Esophagus muscularis mucosa (tissue), 4 donors: ENCODE results near the gene C1QL3.

Source experiments
- CTCF ChIP-seq, 3 experiments: fragments of 200-600 bp in 2 of 3; fragments of 450-650 bp in 1 of 3; sonication (generic) in 2 of 3; IDR thresholded peaks; one replicate each; pipeline ENCODE4 v1.5.1; 2017 to 2019; ENCODE audit warnings: antibody characterized with exemption in 3 of 3, mild to moderate bottlenecking in 2 of 3, moderate library complexity in 1 of 3
- EP300 ChIP-seq: sonication (generic); formaldehyde crosslinking; IDR thresholded peaks from one replicate; pipeline ENCODE4 v1.6.1; 2017; ENCODE audit warnings: antibody characterized with exemption
- POLR2A ChIP-seq: fragments of 450-650 bp; IDR thresholded peaks from one replicate; pipeline ENCODE4 v1.6.1; 2017; ENCODE audit warnings: antibody characterized with exemption, moderate library complexity, mild to moderate bottlenecking, low read depth

GRCh38 chr10:16566202-16566805 is 44.6 kb upstream of the C1QL3 start:
- TF ChIP-seq POLR2A (no peak), CTCF (IDR thresholded peaks at IDR 0.05) (no peak), EP300 (no peak)
